ENCODE measurements around the gene PLEKHG1.

PLEKHG1 gene

GRCh38 chr6:150639823-150640331 is 40.2 kb downstream of the PLEKHG1 start:
- no peak for DNase-seq (ENCODE audit: low read depth, low spot score)

- DNase-seq (ENCODE audit: low read depth, low spot score) = no peak
Measured at GRCh38 chr6:150640556-150641209, 41.0 kb downstream of the PLEKHG1 start.

GRCh38 chr6:150641398-150642139 is 41.9 kb downstream of the PLEKHG1 start:
- DNase-seq (ENCODE audit: low read depth, low spot score) = no peak

GRCh38 chr6:150646228-150646627 is 46.5 kb downstream of the PLEKHG1 start:
- no peak for DNase-seq (ENCODE audit: low read depth, low spot score)

DNA sequence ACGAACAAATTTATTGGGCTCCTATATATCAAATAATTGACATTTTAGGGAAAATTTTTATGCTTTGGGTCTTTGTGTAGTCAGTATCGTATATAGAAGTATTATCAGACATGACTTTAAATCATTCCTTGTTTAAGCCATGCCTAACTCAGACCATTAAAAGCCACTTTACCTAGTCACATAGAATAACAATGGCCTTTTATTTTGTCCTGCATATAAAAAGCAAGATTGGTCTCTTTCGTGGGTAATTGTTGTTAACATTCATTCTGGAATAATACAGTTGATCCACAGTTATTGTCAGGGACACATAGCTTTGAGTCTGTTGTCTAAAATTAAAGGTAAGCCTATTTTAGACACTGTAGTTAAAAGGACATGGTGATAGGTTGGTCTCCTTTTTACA is 47.4 kb downstream of the PLEKHG1 start:
- no peak for DNase-seq (ENCODE audit: low read depth, low spot score)

All from iPS DF 19.7 (cell line).